ENCODE results near the gene ATP6V1B1.

DNA sequence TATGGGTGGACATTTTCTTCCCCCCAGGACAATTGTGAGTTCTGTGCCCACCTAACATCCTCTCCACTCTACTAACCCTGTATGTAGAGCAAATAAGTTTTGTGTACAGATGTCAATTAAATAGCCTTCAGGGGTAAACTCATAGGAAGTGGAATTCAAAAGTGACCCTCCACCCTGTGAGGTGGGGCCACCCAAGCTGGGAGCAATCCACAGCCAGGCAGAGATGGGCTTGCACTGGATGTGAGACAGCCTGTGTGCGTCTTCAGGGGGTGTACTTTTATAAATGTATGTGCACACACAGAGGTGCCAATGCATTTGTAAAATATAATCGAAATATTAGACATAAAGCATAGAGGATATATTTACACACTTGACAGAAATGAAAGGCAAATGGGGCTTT, 33.1 kb upstream of the ATP6V1B1 start:
- TF ChIP-seq FOXJ3 (CRISPR knock-in tag; IDR thresholded peaks at IDR 0.05; ENCODE audit: borderline replicate concordance): no peak
- TF ChIP-seq, protein P1, sequence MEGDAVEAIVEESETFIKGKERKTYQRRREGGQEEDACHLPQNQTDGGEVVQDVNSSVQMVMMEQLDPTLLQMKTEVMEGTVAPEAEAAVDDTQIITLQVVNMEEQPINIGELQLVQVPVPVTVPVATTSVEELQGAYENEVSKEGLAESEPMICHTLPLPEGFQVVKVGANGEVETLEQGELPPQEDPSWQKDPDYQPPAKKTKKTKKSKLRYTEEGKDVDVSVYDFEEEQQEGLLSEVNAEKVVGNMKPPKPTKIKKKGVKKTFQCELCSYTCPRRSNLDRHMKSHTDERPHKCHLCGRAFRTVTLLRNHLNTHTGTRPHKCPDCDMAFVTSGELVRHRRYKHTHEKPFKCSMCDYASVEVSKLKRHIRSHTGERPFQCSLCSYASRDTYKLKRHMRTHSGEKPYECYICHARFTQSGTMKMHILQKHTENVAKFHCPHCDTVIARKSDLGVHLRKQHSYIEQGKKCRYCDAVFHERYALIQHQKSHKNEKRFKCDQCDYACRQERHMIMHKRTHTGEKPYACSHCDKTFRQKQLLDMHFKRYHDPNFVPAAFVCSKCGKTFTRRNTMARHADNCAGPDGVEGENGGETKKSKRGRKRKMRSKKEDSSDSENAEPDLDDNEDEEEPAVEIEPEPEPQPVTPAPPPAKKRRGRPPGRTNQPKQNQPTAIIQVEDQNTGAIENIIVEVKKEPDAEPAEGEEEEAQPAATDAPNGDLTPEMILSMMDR (IDR thresholded peaks at IDR 0.05): no peak
- TF ChIP-seq, protein P2, sequence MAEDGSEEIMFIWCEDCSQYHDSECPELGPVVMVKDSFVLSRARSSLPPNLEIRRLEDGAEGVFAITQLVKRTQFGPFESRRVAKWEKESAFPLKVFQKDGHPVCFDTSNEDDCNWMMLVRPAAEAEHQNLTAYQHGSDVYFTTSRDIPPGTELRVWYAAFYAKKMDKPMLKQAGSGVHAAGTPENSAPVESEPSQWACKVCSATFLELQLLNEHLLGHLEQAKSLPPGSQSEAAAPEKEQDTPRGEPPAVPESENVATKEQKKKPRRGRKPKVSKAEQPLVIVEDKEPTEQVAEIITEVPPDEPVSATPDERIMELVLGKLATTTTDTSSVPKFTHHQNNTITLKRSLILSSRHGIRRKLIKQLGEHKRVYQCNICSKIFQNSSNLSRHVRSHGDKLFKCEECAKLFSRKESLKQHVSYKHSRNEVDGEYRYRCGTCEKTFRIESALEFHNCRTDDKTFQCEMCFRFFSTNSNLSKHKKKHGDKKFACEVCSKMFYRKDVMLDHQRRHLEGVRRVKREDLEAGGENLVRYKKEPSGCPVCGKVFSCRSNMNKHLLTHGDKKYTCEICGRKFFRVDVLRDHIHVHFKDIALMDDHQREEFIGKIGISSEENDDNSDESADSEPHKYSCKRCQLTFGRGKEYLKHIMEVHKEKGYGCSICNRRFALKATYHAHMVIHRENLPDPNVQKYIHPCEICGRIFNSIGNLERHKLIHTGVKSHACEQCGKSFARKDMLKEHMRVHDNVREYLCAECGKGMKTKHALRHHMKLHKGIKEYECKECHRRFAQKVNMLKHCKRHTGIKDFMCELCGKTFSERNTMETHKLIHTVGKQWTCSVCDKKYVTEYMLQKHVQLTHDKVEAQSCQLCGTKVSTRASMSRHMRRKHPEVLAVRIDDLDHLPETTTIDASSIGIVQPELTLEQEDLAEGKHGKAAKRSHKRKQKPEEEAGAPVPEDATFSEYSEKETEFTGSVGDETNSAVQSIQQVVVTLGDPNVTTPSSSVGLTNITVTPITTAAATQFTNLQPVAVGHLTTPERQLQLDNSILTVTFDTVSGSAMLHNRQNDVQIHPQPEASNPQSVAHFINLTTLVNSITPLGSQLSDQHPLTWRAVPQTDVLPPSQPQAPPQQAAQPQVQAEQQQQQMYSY (CRISPR knock-in tag; IDR thresholded peaks at IDR 0.05): no peak
- TF ChIP-seq, protein P3, sequence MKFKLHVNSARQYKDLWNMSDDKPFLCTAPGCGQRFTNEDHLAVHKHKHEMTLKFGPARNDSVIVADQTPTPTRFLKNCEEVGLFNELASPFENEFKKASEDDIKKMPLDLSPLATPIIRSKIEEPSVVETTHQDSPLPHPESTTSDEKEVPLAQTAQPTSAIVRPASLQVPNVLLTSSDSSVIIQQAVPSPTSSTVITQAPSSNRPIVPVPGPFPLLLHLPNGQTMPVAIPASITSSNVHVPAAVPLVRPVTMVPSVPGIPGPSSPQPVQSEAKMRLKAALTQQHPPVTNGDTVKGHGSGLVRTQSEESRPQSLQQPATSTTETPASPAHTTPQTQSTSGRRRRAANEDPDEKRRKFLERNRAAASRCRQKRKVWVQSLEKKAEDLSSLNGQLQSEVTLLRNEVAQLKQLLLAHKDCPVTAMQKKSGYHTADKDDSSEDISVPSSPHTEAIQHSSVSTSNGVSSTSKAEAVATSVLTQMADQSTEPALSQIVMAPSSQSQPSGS (CRISPR knock-in tag; IDR thresholded peaks at IDR 0.05; ENCODE audit: borderline replicate concordance, low read depth): no peak
- TF ChIP-seq, protein P4, sequence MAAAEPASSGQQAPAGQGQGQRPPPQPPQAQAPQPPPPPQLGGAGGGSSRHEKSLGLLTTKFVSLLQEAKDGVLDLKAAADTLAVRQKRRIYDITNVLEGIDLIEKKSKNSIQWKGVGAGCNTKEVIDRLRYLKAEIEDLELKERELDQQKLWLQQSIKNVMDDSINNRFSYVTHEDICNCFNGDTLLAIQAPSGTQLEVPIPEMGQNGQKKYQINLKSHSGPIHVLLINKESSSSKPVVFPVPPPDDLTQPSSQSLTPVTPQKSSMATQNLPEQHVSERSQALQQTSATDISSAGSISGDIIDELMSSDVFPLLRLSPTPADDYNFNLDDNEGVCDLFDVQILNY (CRISPR knock-in tag; IDR thresholded peaks at IDR 0.05): no peak
